NCI-H187 (cell line): Measurements from ENCODE around the gene LIPC.

Experiments
- DNase-seq, 2 experiments: peaks; one replicate each; lab custom pipeline; 2025; lab: John Stamatoyannopoulos, UW

Gene LIPC

DNA sequence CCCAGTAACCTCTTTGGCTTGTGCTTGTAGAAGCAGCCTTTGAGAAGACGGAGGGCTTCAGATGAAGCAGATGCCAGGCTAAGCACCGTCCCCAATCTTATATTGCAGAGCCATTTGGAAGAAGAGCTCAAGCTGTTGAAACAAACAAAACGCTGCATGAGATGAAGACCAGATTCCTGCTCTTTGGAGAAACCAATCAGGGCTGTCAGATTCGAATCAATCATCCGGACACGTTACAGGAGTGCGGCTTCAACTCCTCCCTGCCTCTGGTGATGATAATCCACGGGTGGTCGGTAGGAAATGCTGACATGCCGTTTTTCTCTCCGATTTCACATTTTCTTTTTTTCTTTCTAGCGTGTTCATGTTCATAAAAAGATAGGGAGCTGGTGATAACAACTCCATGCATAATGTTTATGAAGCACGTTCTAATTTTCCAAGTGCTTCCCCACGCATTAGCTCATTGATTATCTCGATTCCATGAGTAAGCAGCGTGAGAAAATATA, 106.5 kb downstream of the LIPC start:
- DNase-seq: no peak

- DNase-seq: no peak
These were observed 107.1 kb downstream of the LIPC start for GRCh38 chr15:58538901-58539300.

GRCh38 chr15:58539548-58539947, 107.8 kb downstream of the LIPC start:
- DNase-seq: no peak

DNA sequence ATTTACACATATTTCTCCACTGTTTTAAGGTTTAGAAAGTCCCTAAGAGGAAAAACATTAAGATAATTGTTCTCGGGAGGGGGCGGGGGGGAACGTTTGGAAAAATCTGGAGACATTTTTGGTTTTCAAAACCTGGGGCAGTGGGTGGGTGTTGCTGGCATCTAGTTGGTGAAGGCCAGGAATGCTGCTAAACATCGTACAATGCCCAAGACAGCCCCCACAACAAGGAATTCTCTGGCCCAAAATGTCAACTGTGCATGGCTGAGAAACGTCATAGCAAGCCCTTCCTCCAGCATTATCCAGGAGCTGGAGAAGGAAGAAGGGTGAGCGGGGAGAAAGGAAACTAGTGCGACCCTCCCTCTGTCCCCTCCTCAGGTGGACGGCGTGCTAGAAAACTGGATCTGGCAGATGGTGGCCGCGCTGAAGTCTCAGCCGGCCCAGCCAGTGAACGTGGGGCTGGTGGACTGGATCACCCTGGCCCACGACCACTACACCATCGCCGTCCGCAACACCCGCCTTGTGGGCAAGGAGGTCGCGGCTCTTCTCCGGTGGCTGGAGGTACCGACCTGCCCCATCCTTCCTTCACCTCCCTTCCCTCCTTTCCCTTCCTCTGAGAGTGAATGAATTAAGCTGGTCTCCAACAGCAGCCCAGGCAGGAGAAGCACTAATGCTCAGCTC, 109.8 kb downstream of the LIPC start:
- no peak for DNase-seq

- DNase-seq: no peak
These were observed 112.0 kb downstream of the LIPC start for GRCh38 chr15:58543664-58544335.

GRCh38 chr15:58544756-58545155, 113.0 kb downstream of the LIPC start:
- no peak for DNase-seq

DNA sequence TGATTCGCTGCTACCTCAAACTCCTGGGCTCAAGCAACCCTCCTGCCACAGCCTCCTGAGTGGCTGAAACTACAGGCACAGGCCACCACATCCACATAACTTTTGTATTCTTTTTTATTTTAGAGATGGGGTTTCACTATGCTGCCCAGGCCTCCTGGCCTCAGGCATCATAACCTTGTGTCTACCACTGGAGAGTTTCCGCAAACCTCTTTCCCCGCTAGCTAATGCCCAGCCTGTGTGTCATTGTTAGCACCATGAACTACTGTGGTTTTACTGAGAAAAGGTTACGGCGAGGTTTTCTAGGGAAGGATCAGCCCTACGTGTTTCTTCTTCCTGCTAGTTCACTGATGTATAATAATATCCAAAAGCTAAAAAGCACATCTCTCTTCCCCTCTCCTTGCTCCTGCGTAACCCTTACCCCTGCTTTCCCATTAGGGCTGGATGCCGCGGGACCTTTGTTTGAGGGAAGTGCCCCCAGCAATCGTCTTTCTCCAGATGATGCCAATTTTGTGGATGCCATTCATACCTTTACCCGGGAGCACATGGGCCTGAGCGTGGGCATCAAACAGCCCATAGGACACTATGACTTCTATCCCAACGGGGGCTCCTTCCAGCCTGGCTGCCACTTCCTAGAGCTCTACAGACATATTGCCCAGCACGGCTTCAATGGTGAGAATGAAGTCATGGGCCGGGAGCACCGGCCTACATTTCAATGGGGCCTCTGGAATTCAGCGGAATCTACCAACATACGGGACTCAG, 113.7 kb downstream of the LIPC start:
- no peak for DNase-seq

DNA sequence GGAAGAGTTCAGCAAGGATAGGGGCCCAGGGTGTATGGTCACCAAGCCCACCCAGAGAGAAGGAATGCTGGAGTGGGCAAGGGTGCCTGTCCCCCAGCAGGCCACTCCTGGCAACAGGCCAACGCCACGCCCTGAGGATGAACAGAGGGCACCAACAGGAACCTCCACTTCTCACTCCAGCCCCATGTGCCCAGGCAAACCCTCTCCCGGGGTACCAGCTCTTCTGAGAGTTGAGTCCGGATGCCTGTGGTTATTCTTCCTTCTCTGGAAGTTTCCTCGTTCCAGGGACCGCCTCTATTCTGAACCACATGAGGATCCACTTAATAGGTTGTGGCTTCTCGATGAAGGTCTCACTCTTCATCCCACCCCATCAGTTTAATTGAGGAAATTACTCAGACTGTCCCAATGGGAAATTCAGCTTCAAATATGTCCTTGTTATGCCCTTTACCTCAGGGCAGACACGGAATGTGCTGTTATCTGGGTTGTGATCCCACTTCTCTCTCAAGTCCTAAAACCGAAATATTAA, 114.3 kb downstream of the LIPC start:
- no peak for DNase-seq

GRCh38 chr15:58546635-58547627, 115.1 kb downstream of the LIPC start:
- no peak for DNase-seq

- no peak for DNase-seq
These were observed 116.0 kb downstream of the LIPC start for GRCh38 chr15:58547628-58548307.

DNA sequence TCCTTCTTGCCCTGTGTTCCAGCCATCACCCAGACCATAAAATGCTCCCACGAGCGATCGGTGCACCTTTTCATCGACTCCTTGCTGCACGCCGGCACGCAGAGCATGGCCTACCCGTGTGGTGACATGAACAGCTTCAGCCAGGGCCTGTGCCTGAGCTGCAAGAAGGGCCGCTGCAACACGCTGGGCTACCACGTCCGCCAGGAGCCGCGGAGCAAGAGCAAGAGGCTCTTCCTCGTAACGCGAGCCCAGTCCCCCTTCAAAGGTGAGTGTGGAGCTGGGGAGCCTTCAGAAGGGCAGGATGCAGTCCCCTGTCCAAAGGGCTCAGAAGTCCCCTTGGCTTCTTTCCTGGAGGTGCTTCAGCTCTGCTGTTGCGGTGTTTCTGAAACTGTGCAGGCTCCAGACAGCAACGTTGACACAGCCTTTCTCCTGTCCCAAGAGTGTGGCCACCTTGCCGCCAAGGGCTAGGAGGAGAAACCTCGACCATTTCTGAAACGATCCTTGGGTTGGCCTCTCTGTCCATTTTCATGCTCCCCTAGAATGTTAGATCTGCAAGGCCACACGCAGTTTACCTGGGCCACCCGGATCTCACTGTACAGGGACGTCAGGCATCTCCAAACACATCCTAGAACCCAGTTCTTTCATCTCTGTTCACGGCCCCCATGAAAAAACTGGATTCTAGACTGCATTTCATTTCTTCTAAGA, 116.7 kb downstream of the LIPC start:
- DNase-seq: no peak

- DNase-seq: no peak
These were observed 117.4 kb downstream of the LIPC start for GRCh38 chr15:58549013-58549784.

- DNase-seq: no peak
These were observed 117.9 kb downstream of the LIPC start for GRCh38 chr15:58549785-58550074.

DNA sequence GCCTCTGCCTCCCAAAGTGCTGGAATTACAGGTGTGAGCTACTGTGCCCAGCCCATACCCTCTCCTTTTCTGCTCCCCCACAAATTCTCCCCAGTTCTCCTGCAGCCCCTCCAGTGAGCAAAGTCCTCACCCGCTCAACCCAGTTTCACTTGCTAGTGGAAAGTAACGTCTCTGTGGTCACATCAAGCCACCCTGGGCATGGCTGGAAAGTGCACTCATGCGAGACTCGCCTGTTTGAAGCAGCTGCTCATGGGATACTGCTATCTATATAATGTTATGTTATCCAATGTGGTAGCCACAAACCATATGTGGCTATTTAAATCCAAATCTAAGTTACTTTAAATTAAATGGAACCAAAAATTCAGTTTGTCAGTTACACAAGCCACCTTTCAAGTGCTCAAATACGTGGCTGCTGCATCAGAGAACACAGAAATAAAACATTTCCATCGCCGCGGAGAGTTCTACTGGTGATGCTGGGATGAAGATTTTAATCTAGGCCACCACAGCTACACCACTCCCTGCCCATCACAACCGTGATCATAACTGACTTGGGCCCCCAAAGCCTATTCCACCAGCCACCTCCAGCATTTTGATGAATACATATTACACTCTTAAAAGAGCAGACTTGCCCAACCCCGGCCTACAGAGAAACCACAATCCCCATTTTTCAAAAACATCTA, 119.4 kb downstream of the LIPC start:
- no peak for DNase-seq

- DNase-seq: no peak
These were observed 120.1 kb downstream of the LIPC start for GRCh38 chr15:58551764-58552504.

GRCh38 chr15:58552505-58553364, 120.9 kb downstream of the LIPC start:
- DNase-seq: no peak

GRCh38 chr15:58553365-58553918, 121.7 kb downstream of the LIPC start:
- DNase-seq: no peak
